ENCODE results near the gene GRB7. TPM values are rescaled to one million over a fixed set of nuclear protein-coding genes. Genes with fewer than 3 reads are reported as not detected.

Gene GRB7
- total and polyA plus RNA-seq, 10 of the 15 experiments (the other 5 are each of a cell fraction or from before 2014, with no cell fraction given) = 0.05 to 0.34 (median 0.19) TPM; not detected in 4

GRCh38 chr17:39777534-39778365, 40.0 kb downstream of the GRB7 start (continued):
- 0 out of 2 replicates have a peak, but pooled peaks have one; percentile 22 for TF ChIP-seq CHD2 (IDR thresholded peaks at IDR 0.05; ENCODE audit: borderline replicate concordance, low read depth, low read length)
- no peak for TF ChIP-seq BCL3 (IDR thresholded peaks at IDR 0.05; ENCODE audit: borderline replicate concordance, insufficient read depth, low read depth, low read length, poor library complexity, severe bottlenecking)
- peak; percentile 14; the same call in 1 of the 2 replicates for TF ChIP-seq TCF3 (IDR thresholded peaks at IDR 0.05; ENCODE audit: borderline replicate concordance, insufficient read depth, low read depth, low read length)
- TF ChIP-seq ZNF384 (IDR thresholded peaks at IDR 0.05; ENCODE audit: borderline replicate concordance, low read depth, low read length) = peak; percentile 95
- TF ChIP-seq RUNX3 (IDR thresholded peaks at IDR 0.05; ENCODE audit: low read length) = peak; percentile 61
- TF ChIP-seq ATF2 (IDR thresholded peaks at IDR 0.05; ENCODE audit: low read length) = peak; percentile 62; the same call in 1 of the 2 replicates
- TF ChIP-seq IRF4 (IDR thresholded peaks at IDR 0.05; ENCODE audit: low read depth, low read length) = peak; percentile 72
- peak; percentile 86 for TF ChIP-seq NFIC (IDR thresholded peaks at IDR 0.05; ENCODE audit: low read depth, low read length)
- TF ChIP-seq BACH1 (IDR thresholded peaks at IDR 0.05; ENCODE audit: borderline replicate concordance) = no peak
- TF ChIP-seq PML (IDR thresholded peaks at IDR 0.05; ENCODE audit: low read length) = peak; percentile 61; the same call in 1 of the 2 replicates
- no peak for TF ChIP-seq CTCF (IDR thresholded peaks at IDR 0.05 in 2 of 3, conservative IDR thresholded peaks at IDR 0.05 in 1 of 3; ENCODE audit: control insufficient read depth in 2 of 3, extremely low read depth in 1 of 3, insufficient read depth in 1 of 3, low read depth in 3 of 3, low read length in 3 of 3)
- no peak for TF ChIP-seq TARDBP (IDR thresholded peaks at IDR 0.05; ENCODE audit: borderline replicate concordance)
- TF ChIP-seq HSF1 (IDR thresholded peaks at IDR 0.05; ENCODE audit: low read depth, low read length) = no peak
- peak; percentile 72; the same call in 1 of the 2 replicates for TF ChIP-seq MEF2A (IDR thresholded peaks at IDR 0.05; ENCODE audit: insufficient read depth, low read depth, low read length)
- TF ChIP-seq TCF7 (IDR thresholded peaks at IDR 0.05; ENCODE audit: borderline replicate concordance) = peak; percentile 30; the same call in 1 of the 2 replicates
- peak; percentile 61 for TF ChIP-seq POLR2AphosphoS5 (IDR thresholded peaks at IDR 0.05; ENCODE audit: low read length)
- TF ChIP-seq FOXM1 (IDR thresholded peaks at IDR 0.05; ENCODE audit: low read depth, low read length) = peak; percentile 74
- TF ChIP-seq SMC3 (IDR thresholded peaks at IDR 0.05; ENCODE audit: borderline replicate concordance, low read length) = 0 out of 2 replicates have a peak, but pooled peaks have one; percentile 3
- no peak for TF ChIP-seq E4F1 (IDR thresholded peaks at IDR 0.05; ENCODE audit: borderline replicate concordance, partially characterized antibody)
- TF ChIP-seq GATAD2B (conservative IDR thresholded peaks at IDR 0.05; ENCODE audit: low read depth) = 0 out of 2 replicates have a peak, but pooled peaks have one; percentile 17
